Spleen (tissue), 11 donors: ENCODE data around the gene C9. TPM values are rescaled to one million over a fixed set of nuclear protein-coding genes. Genes with fewer than 3 reads are reported as not detected.

ENCODE experiments used
- DNase-seq: peaks from one replicate; pipeline ENCODE4 v3.0.0-alpha.2; 2020
- H3K27ac ChIP-seq, 8 donors: fragments of 200-600 bp; sonication (generic) in 7 of 8; 1 replicate in 4 of 8; 2 replicates in 4 of 8; pipeline versions ENCODE4 v1.5.0 to v1.8.0; 2016 to 2021; ENCODE audit warnings: inconsistent platforms in 4 of 8, mild to moderate bottlenecking in 4 of 8, moderate library complexity in 1 of 8
- H3K27me3 ChIP-seq, 7 donors: fragments of 200-600 bp; sonication (generic) in 6 of 7; replicated peaks in 1 of 7; 1 replicate in 4 of 7; 2 replicates in 3 of 7; pipeline versions ENCODE4 v1.5.0 to v1.8.0; 2016 to 2021; ENCODE audit warnings: inconsistent platforms in 3 of 7, mild to moderate bottlenecking in 1 of 7
- H3K36me3 ChIP-seq, 6 donors: fragments of 200-600 bp; sonication (generic) in 5 of 6; 1 replicate in 4 of 6; 2 replicates in 2 of 6; pipeline versions ENCODE4 v1.5.0 to v1.8.0; 2016 to 2021; ENCODE audit warnings: inconsistent platforms in 2 of 6
- H3K4me1 ChIP-seq, 6 donors: fragments of 200-600 bp; sonication (generic) in 5 of 6; 1 replicate in 3 of 6; 2 replicates in 3 of 6; pipeline versions ENCODE4 v1.5.0 to v1.8.0; 2016 to 2021; ENCODE audit warnings: inconsistent platforms in 3 of 6
- H3K4me3 ChIP-seq, 8 donors: fragments of 200-600 bp; sonication (generic) in 7 of 8; 1 replicate in 4 of 8; 2 replicates in 4 of 8; pipeline versions ENCODE4 v1.5.0 to v1.8.0; 2016 to 2021; ENCODE audit warnings: inconsistent platforms in 4 of 8, mild to moderate bottlenecking in 4 of 8, moderate library complexity in 2 of 8
- H3K9me3 ChIP-seq, 8 donors: fragments of 200-600 bp; sonication (generic) in 7 of 8; 1 replicate in 4 of 8; 2 replicates in 4 of 8; pipeline versions ENCODE4 v1.5.0 to v1.8.0; 2016 to 2021; ENCODE audit warnings: inconsistent platforms in 4 of 8
- CTCF ChIP-seq, 11 experiments: fragments of 200-600 bp in 7 of 11; fragments of 450-650 bp in 4 of 11; sonication (generic) in 4 of 11; IDR thresholded peaks in 8 of 11; conservative IDR thresholded peaks in 3 of 11; 1 replicate in 7 of 11; 2 replicates in 4 of 11; pipeline versions ENCODE4 v1.4.0 to v1.8.0; 2016 to 2021; ENCODE audit warnings: antibody characterized with exemption in 11 of 11, inconsistent platforms in 4 of 11, mild to moderate bottlenecking in 1 of 11
- POLR2A ChIP-seq, 3 donors: fragments of 450-650 bp; IDR thresholded peaks; one replicate each; pipeline ENCODE4 v1.5.1; 2017; ENCODE audit warnings: antibody characterized with exemption in 3 of 3, mild to moderate bottlenecking in 1 of 3
- POLR2AphosphoS5 ChIP-seq, 3 donors: sonication (generic); formaldehyde crosslinking; IDR thresholded peaks; one replicate each; pipeline ENCODE4 v1.5.1; 2017; ENCODE audit warnings: antibody characterized with exemption in 3 of 3
- WGBS, 5 donors: extraction: QIAGEN DNeasy Blood & Tissue Kit in 3 of 5; methylation state at CpG; one replicate each; pipeline versions ENCODE4 v1.1.5 to v1.1.7; 2013 to 2018; 5-methylcytosine and 5-hydroxymethylcytosine counted together
- intact Hi-C: fragments of 100-400 bp; cut with DNase I; formaldehyde crosslinking; loops from one replicate; pipeline ENCODE4 v1.15.0; 2023; ENCODE audit warnings: low total_unique reads
- polyA plus RNA-seq, 3 donors: library from polyadenylated mRNA; stranded (reverse); fragments of 200-250 nt; gene quantifications; one replicate each; pipeline ENCODE4 v1.2.1, GENCODE V29; 2013
- total RNA-seq, 7 donors: library from RNA; depleted of rRNA in 3 of 7; stranded (reverse); fragments of >200 nt in 3 of 7; fragmentation: NEBNext Ultra II Directional in 4 of 7; extraction: Animal tissue kit (Norgen Biotek cat#: 25700) in 4 of 7; gene quantifications; one replicate each; pipeline versions ENCODE4 v1.1.0 to v1.2.1, GENCODE V29; 2016 to 2021
- donor health status: healthy with polysubstance abuse.
- donor health status: DM: no; HTN: no; CAD: no; lungs with moderate emphysema.
- donor health status: DM: no; HTN: no; CAD: no.
- donor health status: Bipolar disorder and iron deficiency.
- donor health status: healthy.
- donor health status: DM: no; HTN: no; CAD: no.
- donor health status: DM: yes; HTN: yes; CAD: no.

The C9 gene
- total and polyA plus RNA-seq, 10 donors, result 0.55 TPM; not detected in 9

GRCh38 chr5:39361306-39361705 lies 3.0 kb downstream of the C9 start:
- WGBS, 5 donors, result 92 to 97% (median 93%) methylated on average over 4 of the region's 4 CpGs
- TF ChIP-seq CTCF (IDR thresholded peaks at IDR 0.05 in 8 of 11, conservative IDR thresholded peaks at IDR 0.05 in 3 of 11) (no peak), POLR2AphosphoS5 (IDR thresholded peaks at IDR 0.05) (no peak), POLR2A (IDR thresholded peaks at IDR 0.05) (no peak)
- no peak for DNase-seq
- Histone ChIP-seq H3K36me3 (no peaks in the 10 kb centered on the region), H3K27ac (no peak overlapping the region), H3K4me3 (no peak overlapping the region), H3K27me3 (no peaks in the 10 kb centered on the region), H3K9me3 (no peaks in the 10 kb centered on the region), H3K4me1 (no peaks in the 10 kb centered on the region)
- intact Hi-C loops, result no loop called here

GRCh38 chr5:39360471-39361111 lies 3.7 kb downstream of the C9 start:
- 64 to 85% (median 74%) methylated on average over 5 of the region's 5 CpGs for WGBS, 5 donors
- intact Hi-C loops, result no loop called here
- H3K4me1 ChIP-seq, result no peaks in the 10 kb centered on the region
- DNase-seq, result no peak
- no peaks in the 10 kb centered on the region for H3K9me3 ChIP-seq
- H3K4me3 ChIP-seq, result no peak overlapping the region
- no peak overlapping the region for H3K27ac ChIP-seq
- H3K36me3 ChIP-seq, result no peaks in the 10 kb centered on the region
- TF ChIP-seq CTCF (IDR thresholded peaks at IDR 0.05 in 8 of 11, conservative IDR thresholded peaks at IDR 0.05 in 3 of 11), result no peak
- TF ChIP-seq POLR2A (IDR thresholded peaks at IDR 0.05), result no peak
- TF ChIP-seq POLR2AphosphoS5 (IDR thresholded peaks at IDR 0.05), result no peak
- no peaks in the 10 kb centered on the region for H3K27me3 ChIP-seq

GRCh38 chr5:39356263-39356662 lies 8.0 kb downstream of the C9 start:
- DNase-seq, result no peak
- H3K4me3 ChIP-seq, result no peak overlapping the region
- TF ChIP-seq CTCF (IDR thresholded peaks at IDR 0.05 in 8 of 11, conservative IDR thresholded peaks at IDR 0.05 in 3 of 11), result no peak
- TF ChIP-seq POLR2AphosphoS5 (IDR thresholded peaks at IDR 0.05), result no peak
- no peak for TF ChIP-seq POLR2A (IDR thresholded peaks at IDR 0.05)
- no peaks in the 10 kb centered on the region for H3K4me1 ChIP-seq
- no peaks in the 10 kb centered on the region for H3K27me3 ChIP-seq
- H3K27ac ChIP-seq, result no peak overlapping the region
- H3K36me3 ChIP-seq, result no peaks in the 10 kb centered on the region
- WGBS, 5 donors, result 89 to 98% (median 95%) methylated on average over 3 of the region's 3 CpGs
- intact Hi-C loops, result no loop called here
- peaks cover 0 to 14% (median 12%) of the 10 kb centered on the region in 8 donors for H3K9me3 ChIP-seq

GRCh38 chr5:39355324-39355723 lies 9.0 kb downstream of the C9 start:
- no peaks in the 10 kb centered on the region for H3K4me1 ChIP-seq
- intact Hi-C loops, result no loop called here
- H3K36me3 ChIP-seq, result no peaks in the 10 kb centered on the region
- no peaks in the 10 kb centered on the region for H3K27me3 ChIP-seq
- 44 to 74% (median 51%) methylated on average over 3 of the region's 3 CpGs for WGBS, 5 donors
- no peak for TF ChIP-seq POLR2A (IDR thresholded peaks at IDR 0.05)
- TF ChIP-seq CTCF (IDR thresholded peaks at IDR 0.05 in 8 of 11, conservative IDR thresholded peaks at IDR 0.05 in 3 of 11), result no peak
- TF ChIP-seq POLR2AphosphoS5 (IDR thresholded peaks at IDR 0.05), result no peak
- peaks cover 0 to 24% (median 21%) of the 10 kb centered on the region in 8 donors for H3K9me3 ChIP-seq
- no peak for DNase-seq
- no peak overlapping the region for H3K27ac ChIP-seq
- no peak overlapping the region for H3K4me3 ChIP-seq
